CD4-positive, alpha-beta T cell treated with Interleukin-12 subunit alpha and Interleukin-12 subunit beta, for 1 hour (primary cell): ENCODE results near the gene ANKRD12.
"Not testable (repeated sequence)": the region's sequence is repeated elsewhere in the genome, so short reads cannot be mapped to it uniquely, and the experiment has no call there.

ENCODE experiments used
- DNase-seq: peaks from one replicate; pipeline ENCODE4 v3.0.0-alpha.2; 2020

The ANKRD12 gene

DNA sequence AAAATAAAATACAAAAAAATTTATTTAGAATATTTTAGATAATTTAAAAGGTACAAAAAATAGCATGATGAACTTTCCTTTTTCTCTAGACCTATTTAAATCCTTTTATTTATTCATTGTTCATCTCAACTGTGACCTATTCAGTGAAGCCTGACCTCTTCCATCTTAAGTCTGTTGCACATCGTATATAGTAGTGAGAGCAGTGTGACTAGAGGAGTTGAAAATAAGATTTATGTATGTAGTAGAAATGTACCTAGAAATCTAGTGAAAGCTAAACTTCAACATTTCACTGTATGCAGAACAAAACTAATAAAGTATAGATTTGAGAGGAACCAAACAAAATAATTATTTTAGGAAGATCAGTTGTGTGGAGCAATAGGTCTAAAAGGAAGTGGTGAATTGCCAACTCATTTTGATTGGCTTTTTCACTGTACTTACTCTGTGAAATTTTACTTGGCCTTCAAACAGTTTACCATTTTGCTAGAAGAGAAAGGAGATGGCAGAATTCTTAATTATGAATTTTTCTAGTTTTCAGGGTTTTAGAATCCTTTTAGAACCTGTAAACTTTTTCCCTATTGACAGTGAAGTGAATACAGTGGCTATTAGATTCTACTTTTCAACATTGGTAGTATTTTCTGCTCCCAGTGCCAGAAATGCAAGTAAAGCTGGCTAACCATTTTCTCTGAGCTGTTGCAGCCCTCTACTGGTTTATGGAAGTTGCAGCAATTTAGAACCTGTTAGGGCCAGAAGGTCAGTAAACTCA, 11.0 kb downstream of the ANKRD12 start:
- peak; percentile 75 for DNase-seq

DNA sequence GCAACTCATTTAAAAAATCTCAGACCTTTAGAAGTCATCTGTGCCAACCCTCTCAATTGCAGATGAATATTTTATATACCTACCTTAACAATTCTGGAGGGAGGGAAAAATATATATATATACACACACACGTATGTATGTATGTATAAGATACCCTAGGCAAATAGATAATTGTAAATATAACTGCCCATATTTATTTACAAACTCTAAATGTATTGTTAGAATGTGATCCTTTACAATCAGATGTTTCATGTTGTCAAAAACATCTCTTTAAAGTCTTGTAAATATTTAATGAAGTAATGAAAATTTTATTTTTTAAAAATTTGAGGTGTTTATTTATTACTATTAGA, 11.6 kb downstream of the ANKRD12 start:
- DNase-seq: no peak

DNA sequence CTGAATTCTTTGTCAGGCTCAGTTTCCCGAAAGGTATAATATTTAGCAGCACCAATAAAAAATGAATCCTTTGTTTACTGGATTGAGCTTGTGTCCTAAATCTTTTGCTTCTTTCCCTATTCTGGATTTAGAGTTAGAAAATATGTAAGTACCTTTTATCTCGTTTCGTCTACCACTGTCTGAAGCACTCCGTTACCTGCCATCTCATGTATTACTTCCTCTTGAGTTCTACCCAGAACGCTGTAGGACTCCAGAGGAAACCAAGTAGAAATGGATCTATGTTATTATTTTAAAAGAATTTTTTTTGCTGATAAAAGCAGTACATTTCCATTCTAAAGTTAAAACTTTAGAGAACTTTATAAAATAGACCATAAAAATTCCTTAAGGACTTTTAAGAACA, 13.5 kb downstream of the ANKRD12 start:
- no peak for DNase-seq

DNA sequence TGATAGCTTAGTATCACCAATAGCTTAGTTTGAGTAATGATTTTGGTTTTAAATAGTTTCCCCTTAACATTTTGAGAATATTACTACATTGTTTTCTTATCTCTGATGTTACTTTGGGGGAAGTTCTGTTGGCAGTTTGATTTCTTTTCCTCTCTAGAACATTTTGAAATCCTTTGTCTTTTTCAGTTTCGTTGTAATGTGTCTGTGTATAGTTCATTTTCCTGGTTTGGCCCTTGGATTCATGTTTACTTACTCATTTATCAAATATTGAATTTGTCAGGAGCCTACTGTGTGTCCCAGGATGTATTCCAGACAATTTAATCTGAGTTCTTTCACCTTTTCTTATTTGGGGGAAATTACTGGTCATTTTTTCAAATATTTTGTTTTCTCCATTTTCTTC, 16.7 kb downstream of the ANKRD12 start:
- DNase-seq: no peak

DNA sequence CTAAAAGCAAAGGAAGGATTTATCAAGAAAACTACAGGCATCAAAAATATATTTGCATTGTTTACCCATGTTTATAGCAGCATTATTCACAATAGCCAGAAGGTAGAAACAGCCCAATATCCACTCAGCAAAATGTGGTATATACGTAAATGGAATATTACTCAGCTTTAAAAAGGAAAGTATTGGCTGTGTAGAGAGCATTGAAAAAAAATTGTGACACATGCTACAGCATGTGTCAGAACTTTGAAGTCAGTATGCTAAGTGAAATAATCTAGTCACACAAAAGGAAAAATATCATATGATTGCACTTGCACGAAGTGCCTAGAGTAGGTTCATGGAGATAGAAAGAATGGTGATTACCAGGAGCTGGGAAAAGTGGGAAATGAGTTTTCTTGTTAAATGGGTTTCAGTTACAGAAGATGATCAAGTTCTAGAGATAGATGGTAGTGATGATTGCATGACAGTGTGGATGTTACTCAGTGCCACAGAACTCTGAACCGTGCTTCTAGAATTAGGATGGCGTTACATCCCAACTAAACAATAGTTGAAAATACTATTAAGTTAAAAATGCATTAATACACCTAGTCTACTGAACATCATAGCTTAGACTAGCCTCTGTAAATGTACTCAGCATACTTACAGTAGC, 20.1 kb downstream of the ANKRD12 start:
- DNase-seq: no peak

DNA sequence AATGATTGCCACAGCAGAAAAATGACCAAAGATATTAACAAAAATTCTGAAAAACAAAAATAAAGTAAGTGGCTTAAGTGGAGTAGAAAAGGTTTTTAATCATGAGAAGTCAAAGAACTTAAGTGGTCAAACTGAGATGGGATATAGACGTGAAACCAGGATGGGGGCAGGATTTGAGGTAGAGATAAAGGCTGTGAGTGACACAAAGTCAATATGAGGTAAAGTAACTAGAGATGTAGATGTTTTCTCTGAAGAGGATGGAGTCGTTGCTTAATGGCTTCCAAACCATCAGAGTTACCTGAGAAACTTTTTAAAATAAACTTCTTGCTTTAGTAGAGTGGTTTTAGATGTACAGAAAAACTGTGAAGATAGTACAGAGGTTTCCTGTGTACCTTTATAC, 21.2 kb downstream of the ANKRD12 start:
- no peak for DNase-seq

DNA sequence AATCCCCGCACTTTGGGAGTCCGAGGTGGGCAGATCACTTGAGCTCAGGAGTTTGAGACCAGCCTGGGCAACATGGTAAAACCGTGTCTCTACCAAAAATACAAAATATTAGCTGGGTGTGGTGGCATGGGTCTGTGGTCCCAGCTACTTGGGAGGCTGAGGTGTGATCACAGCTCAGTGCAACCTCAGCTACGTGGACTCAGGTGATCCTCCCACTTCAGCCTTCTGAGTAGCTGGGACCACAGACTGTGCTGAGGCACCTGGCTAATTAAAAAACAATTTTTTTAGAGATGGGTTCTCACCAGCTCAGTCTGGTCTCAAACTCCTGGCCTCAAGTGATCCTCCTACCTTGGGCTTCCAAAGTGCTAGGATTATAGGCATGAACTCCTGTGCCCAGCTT, 23.4 kb downstream of the ANKRD12 start:
- no peak for DNase-seq

DNA sequence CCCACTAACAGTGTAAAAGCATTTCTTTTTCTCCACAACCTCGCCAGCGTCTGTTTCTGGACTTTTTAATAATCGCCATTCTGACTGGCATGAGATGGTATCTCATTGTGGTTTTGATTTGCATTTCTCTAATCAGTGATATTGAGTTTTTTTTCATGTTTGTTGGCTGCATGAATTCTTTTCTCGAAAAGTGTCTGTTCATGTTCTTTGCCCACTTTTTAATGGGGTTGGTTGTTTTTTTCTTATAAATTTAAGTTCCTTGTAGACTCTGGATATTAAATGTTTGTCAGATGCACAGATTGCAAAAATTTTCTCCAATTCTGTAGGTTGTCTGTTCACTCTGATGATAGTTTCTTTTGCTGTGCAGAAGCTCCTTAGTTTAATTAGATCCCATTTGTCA, 26.1 kb downstream of the ANKRD12 start:
- DNase-seq: not testable (repeated sequence)

DNA sequence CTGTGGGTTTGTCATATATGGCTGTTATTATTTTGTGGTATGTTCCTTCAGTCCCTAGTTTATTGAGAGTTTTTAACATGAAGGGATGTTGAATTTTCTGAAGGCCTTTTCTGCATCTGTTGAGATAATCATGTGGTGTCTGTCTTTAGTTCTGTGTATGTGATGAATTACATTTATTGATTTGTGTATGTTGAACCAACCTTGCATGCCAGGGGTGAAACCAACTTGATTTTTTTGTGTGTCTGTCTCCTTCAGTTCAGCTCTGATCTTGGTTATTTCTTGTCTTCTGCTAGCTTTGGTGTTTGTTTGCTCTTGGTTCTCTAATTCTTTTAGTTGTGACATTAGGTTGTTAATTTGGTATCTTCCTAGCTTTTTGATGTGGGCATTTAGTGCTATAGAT, 27.6 kb downstream of the ANKRD12 start:
- DNase-seq: not testable (repeated sequence)

DNA sequence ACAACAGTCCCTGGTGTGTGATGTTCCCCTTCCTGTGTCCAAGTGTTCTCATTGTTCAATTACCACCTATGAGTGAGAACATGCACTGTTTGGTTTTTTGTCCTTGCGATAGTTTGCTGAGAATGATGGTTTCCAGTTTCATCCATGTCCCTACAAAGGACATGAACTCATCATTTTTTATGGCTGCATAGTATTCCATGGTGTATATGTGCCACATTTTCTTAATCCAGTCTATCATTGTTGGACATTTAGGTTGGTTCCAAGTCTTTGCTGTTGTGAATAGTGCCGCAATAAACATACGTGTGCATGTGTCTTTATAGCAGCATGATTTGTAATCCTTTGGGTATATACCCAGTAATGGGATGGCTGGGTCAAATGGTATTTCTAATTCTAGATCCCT, 29.3 kb downstream of the ANKRD12 start:
- DNase-seq: not testable (repeated sequence)

DNA sequence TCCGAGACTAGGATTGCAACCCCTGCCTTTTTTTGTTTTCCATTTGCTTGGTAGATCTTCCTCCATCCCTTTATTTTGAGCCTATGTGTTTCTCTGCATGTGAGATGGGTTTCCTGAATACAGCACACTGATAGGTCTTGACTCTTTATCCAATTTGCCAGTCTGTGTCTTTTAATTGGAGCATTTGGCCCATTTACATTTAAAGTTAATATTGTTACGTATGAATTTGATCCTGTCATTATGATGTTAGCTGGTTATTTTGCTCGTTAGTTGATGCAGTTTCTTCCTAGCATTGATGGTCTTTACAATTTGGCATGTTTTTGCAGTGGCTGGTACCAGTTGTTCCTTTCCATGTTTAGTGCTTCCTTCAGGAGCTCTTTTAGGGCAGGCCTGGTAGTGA, 32.9 kb downstream of the ANKRD12 start:
- not testable (repeated sequence) for DNase-seq

DNA sequence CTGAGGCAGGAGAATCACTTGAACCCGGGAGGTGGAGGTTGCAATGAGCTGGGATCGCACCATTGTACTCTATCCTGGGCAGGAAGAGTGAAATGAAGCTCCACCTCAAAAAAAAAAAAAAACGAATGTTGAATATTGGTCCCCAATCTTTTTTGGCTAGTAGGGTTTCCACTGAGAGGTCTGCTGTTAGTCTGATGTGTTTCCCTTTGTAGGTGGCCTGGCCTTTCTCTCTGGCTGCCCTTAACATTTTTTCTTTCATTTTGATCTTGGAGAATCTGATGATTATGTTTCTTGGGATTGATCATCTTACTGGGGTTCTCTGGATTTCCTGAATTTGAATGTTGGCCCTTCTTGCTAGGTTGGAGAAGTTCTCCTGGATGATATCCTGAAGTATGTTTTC, 35.3 kb downstream of the ANKRD12 start:
- not testable (repeated sequence) for DNase-seq

DNA sequence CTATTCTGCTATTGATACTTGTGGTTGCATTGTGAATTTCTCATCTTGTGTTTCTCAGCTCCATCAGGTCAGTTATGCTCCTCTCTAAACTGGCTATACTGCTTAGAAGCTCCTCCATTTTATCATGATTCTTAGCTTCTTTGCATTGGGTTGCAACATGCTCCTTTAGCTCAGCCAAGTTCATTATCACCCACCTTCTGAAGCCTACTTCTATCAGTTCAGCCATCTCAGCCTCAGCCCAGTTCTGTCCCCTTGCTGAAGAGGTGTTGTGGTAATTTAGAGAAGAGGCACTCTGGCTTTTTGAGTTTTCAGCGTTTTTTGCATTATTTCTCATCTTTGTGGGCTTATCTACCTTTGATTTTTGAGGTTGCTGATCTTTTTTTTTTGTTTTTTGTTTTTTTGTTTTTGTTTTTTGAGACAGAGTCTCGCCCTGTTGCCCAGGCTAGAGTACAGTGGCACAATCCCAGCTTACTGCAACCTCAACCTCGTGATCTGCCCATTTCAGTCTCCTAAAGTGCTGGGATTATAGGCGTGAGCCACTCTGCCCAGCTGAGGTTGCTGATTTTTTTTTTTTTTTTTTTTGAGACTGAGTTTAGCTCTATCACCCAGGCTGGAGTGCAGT, 36.0 kb downstream of the ANKRD12 start:
- DNase-seq: no peak

DNA sequence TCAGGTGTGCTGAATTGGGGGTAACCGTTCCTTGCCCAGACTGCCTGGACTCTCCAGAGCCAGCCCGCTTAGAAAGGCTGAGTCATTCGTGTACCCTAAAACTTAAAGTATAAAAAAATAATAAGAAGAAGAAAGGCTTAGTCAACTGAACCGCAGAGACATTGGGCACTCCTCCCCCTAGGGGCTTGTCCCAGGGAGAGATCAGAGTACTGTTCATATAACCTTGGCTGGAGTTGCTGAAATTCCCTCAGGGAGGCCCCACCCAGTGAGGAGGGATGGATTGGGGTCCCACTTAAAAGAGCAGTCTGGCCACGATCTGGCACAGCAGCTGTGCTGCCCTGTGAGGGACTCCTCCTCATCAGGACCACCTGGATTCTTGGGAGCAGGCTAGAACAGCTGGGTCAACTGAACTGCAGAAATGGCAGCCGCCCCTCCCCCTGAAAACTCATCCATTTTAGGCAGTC, 37.2 kb downstream of the ANKRD12 start:
- no peak for DNase-seq

DNA sequence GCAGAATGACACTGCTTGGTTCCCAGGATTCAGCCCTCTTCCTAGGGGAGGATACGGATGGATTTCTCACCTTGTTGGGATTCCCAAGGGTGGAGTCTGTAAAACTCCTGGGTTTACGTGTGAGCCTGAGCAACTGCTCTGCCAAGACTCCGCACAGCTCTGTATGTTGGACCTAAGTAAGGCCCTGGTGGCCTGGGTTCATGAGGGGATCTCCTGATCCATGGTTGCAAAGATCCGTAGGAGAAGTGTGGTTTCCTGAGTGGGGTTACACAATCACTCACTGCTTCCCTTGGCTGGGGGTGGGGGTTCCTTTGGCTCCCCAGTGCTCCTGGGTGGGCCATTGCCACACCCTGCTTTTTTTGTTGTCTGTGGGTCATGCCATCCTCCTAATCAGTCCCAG, 37.7 kb downstream of the ANKRD12 start:
- no peak for DNase-seq

DNA sequence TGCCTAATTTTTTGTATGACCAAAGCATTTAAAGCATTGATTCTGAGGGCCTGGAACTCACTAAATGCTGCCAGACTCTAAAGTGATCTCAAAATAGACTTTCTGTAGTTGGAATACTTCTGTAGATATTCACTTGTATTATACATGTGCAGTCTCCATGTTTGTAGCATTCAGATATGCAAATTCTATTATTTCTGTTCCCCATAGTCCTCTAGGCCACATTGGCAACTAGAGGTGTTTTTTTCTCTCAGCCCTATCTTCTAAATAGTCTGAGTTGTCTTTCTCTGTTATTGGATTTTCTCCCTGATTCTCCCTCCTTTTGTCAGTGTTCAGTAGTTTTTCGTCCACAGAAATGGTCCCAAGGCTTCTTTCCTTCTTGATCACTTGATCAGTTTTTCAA, 38.5 kb downstream of the ANKRD12 start:
- no peak for DNase-seq

DNA sequence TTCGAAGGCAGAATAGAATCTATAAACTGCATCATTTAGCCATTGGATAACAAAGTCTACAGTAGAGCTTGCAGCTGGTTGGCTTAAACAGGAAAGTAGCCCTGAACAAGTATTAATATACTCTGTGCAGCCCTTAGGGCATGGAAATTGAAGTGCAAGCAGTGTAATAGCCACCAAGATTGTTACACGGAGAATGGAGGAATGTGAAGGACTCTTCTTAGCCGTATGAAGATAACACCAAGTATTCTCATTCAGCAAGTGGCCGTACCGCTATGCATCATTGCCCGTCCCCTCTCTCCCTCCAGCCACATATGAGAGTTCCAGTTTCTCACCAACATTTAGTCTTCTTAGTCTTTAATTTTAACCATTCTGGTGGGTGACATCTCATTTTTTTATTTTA, 40.5 kb downstream of the ANKRD12 start:
- no peak for DNase-seq

DNA sequence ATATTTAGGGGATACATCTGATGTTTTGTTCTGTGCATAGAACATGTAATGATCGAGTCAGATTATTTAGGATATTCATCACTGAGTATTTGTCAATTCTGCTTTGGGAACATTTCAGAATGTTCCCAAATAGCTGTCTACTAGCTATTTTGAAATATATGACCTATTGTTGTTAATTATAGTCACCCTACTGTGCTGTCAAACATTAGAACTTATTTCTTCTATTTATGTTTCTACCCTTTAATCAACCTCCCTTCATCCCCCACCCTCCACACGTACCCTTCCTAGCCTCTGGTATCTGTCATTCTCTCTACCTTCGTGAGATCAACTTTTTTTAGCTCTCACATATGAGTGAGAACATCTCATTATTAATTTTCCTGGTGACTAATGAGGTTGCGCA, 40.9 kb downstream of the ANKRD12 start:
- no peak for DNase-seq

DNA sequence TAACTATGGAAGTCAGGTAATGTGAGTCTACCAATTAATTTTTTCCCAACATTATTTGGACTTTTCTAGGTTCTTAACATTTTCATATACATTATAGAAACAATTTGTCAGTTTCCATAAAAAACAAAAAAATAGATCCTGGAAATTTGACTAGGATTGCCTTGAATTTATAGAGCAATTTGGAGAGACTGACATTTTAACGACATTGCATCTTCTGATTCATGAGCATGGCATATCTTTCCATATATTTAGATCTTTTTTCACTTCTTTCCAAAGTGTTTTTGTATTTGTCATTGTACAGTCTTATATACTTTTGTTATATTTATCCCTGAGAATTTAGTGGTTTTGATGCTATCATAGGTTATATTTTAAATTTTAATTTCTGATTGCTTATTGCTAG, 42.0 kb downstream of the ANKRD12 start:
- no peak for DNase-seq

DNA sequence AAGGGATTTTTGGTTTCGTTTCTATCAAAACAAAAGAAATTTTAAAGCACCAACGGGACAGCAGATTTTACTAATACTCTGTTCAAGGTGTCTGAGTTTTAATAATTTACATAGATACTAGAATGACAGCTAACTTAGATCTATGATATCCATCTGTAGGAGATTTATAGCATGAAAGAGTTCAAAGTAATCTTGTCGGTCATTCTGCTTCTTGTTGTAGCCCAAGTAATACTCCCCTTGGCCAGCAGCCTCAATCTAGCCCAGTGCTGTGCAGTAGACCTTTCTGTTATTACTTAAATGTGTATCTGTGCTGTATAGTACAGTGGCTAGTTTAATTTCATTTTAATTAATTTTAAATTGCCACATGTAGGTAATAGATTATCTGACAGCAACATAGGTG, 44.7 kb downstream of the ANKRD12 start:
- no peak for DNase-seq

DNA sequence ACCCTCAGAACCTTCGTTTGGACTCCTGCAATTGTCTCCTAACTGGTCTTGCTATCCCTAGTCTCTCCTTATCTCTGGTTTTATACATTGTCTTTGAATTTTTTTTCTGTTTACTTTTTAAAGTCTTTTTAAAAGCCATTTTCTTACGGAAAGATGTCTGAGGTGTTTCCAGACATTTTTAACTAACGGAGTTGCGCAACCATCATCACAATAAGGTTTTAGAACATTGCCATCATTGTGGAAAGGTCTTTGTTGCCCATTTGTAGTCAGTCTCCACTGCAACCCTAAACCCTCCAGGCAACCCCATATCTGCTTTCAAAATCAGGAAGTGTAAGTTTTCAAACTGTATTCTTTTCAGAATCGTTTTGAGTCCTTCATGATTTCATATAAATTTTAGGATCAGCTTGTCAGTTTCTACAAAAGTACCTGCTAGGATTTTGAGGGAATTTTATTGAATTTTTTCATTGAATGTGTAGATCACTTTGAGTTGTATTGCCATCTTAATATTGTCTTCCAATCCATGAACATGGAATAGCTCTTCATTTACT, 46.3 kb downstream of the ANKRD12 start:
- DNase-seq: no peak

DNA sequence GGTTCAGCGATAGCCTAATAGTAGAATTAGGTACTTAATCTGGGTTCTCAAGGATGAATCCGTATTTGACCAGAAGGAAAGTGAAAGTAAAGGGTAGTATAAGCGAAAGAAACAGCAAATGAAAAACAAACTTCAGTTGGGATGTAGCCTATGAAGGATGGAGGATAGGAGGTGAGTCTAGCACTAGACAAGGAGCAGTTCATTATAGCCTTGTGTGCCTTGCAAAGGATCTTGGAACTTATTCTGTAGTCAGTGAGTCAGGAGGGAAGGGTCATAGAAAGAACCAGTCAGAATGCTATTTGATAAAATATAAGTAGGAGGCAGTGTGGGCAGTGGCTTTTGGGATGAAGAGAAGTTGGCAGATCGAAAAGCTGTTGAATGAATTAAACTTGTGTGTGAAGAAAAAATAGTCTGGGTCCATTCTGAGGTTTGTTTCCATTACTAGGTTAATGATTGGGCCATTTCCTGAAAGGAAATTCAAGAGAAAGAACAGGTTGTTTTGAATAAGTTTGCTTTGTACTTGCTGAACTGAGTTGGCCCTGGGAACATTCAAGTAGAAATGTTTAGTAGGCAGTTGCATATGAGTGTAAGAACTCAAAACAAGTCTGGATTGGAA, 48.5 kb downstream of the ANKRD12 start:
- peak; percentile 13 for DNase-seq
